HL-60 (cell line): Measurements from ENCODE around the gene ERMP1.

Experiments used
- POLR2AphosphoS5 ChIP-seq: IDR thresholded peaks from 2 replicates; pipeline ENCODE4 v1.6.1; 2012; ENCODE audit warnings: low read depth
- TF ChIP-seq, protein P1 (sequence below): IDR thresholded peaks from one replicate; pipeline ENCODE4 v1.5.1; 2011; ENCODE audit warnings: low read length, control low read depth, inconsistent platforms; ENCODE audit not compliant: insufficient read depth

DNA sequence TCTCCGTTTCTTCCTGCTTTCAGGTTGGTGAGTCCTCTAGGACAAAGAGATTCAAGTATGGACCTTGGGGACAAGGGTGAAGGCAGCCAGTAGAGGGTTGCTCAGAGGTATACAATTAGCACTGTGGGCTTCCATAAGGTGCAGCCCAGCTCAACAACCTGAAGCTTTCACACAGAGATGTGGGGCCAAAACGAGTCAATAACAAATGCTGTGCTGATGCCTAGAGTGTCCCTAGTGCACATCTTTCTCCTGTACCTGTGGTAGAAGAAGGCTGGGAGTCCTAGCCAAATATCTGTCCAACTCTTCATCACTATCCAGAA lies 37.1 kb upstream of the ERMP1 start:
- no peak for TF ChIP-seq POLR2AphosphoS5
- TF ChIP-seq, protein P1, sequence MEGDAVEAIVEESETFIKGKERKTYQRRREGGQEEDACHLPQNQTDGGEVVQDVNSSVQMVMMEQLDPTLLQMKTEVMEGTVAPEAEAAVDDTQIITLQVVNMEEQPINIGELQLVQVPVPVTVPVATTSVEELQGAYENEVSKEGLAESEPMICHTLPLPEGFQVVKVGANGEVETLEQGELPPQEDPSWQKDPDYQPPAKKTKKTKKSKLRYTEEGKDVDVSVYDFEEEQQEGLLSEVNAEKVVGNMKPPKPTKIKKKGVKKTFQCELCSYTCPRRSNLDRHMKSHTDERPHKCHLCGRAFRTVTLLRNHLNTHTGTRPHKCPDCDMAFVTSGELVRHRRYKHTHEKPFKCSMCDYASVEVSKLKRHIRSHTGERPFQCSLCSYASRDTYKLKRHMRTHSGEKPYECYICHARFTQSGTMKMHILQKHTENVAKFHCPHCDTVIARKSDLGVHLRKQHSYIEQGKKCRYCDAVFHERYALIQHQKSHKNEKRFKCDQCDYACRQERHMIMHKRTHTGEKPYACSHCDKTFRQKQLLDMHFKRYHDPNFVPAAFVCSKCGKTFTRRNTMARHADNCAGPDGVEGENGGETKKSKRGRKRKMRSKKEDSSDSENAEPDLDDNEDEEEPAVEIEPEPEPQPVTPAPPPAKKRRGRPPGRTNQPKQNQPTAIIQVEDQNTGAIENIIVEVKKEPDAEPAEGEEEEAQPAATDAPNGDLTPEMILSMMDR = no peak
